Stimulated activated CD8-positive, alpha-beta memory T cell treated with anti-CD3 and anti-CD28 coated beads, Interleukin-7, amount 100 ng/mL, for 48 hours (primary cell): ENCODE measurements around the gene CLASP1.
"Not testable (repeated sequence)": the region's sequence is repeated elsewhere in the genome, so short reads cannot be mapped to it uniquely, and the experiment has no call there.

Experiments
- DNase-seq, 2 donors: peaks; one replicate each; pipeline ENCODE4 v3.0.0-alpha.2; 2020; ENCODE audit warnings: low read depth in 1 of 2; ENCODE audit errors: extremely low read depth in 1 of 2

The CLASP1 gene

GRCh38 chr2:121387591-121388325 lies 261.5 kb downstream of the CLASP1 start:
- DNase-seq = no peak

- no peak for DNase-seq
Measured at GRCh38 chr2:121386707-121387106, 262.6 kb downstream of the CLASP1 start.

DNA sequence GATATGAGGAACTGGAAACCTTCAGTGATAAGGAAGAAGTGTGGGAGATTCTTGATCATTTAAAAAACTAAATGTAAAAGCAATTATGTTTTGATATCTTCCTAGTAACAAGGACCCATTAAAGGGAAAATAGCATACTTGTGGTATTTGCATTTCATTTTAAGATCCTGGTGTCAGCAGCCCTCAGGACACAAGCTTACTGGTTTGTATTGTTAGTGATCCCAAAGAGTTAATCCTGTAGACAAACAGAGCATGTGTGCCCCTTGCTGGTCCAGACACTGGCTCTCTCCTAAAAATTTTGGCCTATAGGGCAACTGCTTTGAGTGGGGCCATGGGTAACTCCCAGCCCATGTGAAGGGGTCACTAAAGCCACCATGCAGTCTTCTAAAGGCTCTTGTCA lies 263.2 kb downstream of the CLASP1 start:
- no peak for DNase-seq

DNA sequence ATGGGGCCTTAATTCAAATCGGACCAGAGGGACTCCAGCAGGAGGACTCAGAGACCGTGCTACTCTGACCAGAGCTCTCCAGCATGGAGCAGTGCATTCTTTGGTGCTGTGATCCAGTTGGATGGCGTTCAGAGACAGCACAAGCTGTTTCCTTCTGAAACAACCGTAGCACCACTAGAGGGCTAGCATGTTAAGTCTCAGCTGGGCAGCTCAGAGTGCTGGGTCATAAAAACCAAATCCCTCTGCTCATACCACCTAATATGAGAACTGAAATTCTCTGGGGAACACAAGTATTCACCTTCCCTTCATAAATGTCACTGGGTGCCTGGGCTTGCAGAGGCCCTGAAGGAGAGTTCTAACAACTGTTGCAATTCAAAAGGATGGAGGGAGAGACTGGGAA lies 266.5 kb downstream of the CLASP1 start:
- no peak for DNase-seq

- DNase-seq = no peak
Measured at GRCh38 chr2:121377646-121378045, 271.6 kb downstream of the CLASP1 start.

GRCh38 chr2:121376535-121377250 lies 272.6 kb downstream of the CLASP1 start:
- DNase-seq = no peak

GRCh38 chr2:121375621-121376159 lies 273.6 kb downstream of the CLASP1 start:
- no peak for DNase-seq

DNA sequence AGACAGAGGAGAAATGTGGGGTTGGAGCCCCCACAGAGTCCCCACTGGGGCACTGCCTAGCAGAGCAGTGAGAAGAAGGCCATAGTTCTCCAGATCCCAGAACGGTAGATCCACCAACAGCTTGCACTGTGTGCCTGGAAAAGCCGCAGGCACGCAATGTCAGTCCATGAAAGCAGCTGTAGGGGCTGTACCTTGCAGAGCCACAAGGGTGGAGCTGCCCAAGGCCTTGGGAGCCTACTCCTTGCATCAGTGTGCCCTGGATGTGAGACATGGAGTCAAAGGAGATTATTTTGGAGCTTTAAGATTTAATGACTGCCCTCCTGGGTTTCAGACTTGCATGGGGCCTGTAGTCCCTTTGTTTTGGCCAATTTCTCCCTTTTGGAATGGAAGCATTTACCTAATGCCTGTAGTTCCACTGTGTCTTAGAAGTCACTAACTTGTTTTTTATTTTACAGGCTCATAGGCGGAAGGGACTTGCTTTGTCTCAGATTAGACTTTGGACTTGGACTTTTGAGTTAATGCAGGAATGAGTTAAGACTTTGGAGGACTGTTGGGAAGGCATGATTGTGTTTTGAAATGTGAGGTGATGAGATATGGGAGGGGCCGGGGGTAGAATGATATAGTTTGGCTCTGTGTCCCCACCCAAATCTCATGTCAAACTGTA lies 274.7 kb downstream of the CLASP1 start:
- DNase-seq = not testable (repeated sequence)

- no peak for DNase-seq
Measured at GRCh38 chr2:121372721-121373353, 276.4 kb downstream of the CLASP1 start.

DNA sequence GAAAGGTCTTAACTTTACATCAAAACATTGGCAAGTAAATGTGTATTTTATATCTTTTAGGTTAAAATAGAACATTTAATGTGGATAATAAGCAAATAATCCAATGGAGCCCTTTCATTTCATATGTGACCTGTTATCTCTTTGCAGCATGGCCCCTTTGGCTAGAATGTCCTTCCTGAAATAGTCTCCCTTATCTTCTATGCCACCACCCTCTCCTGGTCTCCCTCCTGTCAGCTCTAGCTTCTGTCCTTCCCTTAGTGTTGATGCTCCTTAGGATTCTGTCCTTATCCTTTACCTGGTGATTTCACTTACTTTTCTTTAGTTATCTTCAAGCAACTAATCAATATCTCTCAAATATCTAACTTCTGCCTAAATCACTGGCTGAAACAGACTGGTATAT lies 277.2 kb downstream of the CLASP1 start:
- DNase-seq = no peak

- DNase-seq = no peak
Measured at GRCh38 chr2:121368836-121369235, 280.4 kb downstream of the CLASP1 start.

DNA sequence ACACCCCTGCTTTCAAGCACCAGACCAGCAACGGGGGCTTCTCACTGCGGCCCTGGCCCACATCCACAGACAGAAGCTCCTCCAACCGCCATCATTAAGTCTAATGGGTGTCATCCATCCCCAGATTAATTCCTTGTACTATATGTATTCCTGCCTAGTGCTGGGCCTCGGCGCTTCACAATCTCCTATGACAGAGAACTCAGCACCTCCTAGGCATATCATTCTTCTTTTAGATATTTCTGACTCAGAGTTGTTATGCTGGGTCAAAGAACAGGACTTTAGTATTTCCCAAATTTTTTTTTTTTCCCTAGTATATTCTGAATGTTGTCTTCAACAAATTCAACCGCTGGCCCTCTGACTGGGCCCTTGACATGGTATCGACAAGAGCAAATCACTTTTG lies 281.1 kb downstream of the CLASP1 start:
- DNase-seq = no peak

GRCh38 chr2:121367246-121367900 lies 281.9 kb downstream of the CLASP1 start:
- DNase-seq = no peak

DNA sequence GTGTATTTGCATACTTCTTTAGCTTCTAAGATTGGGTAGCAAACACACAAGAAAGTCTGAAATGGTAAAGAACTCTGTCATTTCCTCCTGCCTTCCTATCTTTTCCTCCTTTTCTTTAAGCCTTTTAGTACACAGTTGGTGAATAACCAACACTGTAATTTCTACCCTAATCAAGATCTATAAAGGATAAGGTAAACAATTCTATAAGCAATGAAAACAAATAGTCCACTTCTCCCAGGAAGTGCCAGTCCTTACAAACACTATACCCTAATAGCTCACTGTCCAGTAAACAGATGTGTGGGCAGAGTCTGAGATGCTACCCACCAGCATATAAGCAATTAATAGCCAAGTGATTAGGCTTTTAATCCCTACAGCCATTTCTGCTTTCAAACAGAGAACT lies 283.2 kb downstream of the CLASP1 start:
- DNase-seq = no peak

- DNase-seq = no peak
Measured at GRCh38 chr2:121365061-121365460, 284.2 kb downstream of the CLASP1 start.

DNA sequence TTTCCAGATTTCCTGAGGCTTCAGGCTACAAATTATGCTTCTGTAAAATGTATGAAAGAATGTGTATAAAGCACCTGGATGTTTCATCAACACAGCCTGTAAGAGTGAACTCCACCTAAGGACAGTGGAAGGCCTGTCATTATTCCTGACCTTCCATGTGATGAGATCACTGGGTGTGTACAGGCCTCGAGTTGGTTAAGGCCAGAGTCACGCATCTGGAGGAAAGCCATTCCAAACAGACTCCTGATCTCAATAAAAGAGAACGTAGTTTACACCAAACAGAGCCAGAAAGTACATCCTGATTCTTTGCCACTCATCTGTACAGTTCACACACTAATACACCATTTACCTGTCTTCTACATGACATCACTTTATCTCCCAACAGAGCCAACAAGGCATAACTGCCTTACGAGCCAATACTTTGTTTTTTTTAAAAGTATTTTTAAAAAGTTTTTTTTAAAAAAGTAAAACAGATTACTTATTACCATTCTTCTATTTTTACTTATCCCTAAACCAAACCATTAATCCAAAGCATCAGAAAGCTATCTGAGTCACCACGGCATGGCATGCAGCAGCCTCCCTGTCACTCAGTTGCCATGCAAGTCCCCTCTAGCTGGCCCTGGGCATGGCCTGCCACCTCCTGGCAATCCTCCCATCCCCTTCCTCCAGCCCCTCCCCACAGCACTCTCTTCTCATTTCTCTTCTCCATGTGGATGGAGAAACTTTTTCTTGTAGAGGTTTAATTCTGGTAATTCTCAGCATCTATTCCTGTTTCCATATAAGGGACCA lies 285.4 kb downstream of the CLASP1 start:
- no peak for DNase-seq

GRCh38 chr2:121362774-121363173 lies 286.5 kb downstream of the CLASP1 start:
- DNase-seq = no peak

- no peak for DNase-seq
Measured at GRCh38 chr2:121362226-121362625, 287.0 kb downstream of the CLASP1 start.

DNA sequence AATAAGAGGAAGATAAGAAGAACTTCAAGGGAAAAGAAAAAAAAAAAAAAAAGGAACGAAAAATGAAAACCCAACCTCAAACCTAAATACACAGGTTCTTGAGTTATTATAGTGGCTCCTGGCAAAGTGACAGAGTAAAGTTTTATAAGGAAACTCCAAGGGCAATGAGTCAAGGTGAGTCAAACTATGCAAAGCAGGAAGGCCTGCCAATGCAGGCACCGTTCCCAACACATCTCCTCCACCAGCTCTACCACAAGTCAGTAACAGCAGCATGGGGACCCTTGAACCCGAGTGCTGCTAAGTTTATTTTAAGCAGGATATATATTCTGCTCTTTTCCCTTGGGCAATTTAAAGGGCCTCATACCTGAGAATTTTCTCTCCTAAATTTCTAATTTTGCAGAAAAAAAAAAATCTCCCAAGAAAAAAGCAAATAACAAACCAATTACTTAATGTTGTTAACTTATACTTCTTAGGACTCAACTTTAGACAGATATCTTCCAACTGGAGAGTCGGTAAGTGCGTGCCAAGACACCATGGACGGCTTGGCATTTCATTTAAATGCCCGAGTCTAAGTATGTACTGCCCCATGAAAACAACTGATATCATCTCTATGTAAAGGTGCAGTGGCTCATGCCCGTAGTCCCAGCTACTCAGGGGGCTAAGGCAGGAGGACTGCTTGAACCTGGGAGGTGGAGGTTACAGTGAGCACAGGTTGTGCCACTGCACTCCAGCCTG lies 288.5 kb downstream of the CLASP1 start:
- DNase-seq = no peak
